ENCODE results near the gene ABCA7. TPM values are rescaled to one million over a fixed set of nuclear protein-coding genes. Genes with fewer than 3 reads are reported as not detected.

Gene ABCA7
- total and polyA plus RNA-seq, 4 experiments from 2014 or later, result 10.7 to 319 (median 162) TPM

GRCh38 chr19:999379-999719 lies 40.6 kb upstream of the ABCA7 start:
- H3K9me3 ChIP-seq (ENCODE audit: control insufficient read depth in 1 of 2, low read length in 2 of 2), result no peaks in the 10 kb centered on the region
- no peaks in the 10 kb centered on the region for H3K36me3 ChIP-seq (ENCODE audit: insufficient read depth, low read length)
- Mint-ChIP-seq H3K27me3 (peaks cover 19 to 22% of the 10 kb centered on the region in 2 donors), H3K27ac (peak overlapping the region in 3 of 7 donors; percentile 22 to 90 (median 57)), H3K4me3 (peak overlapping the region in 4 of 8 donors; percentile 57 to 81 (median 62)), H3K36me3 (peaks cover 0 to 6% of the 10 kb centered on the region in 2 donors), H3K4me1 (peaks cover 4 to 26% (median 14%) of the 10 kb centered on the region in 4 donors), H3K9me3 (peaks cover 0 to 2% (median 0%) of the 10 kb centered on the region in 8 donors)
- no peak overlapping the region for H3K27ac ChIP-seq (ENCODE audit: low read depth, low read length)
- ChIA-PET POLR2A (ENCODE audit: partially characterized antibody) (interaction anchor here (0.7 kb wide), 1 partner anchor 21 kb away, joined by 4 read pairs; no protein-coding TSS in a partner anchor), CTCF (ENCODE audit: partially characterized antibody) (interaction anchor here (0.7 kb wide), 1 partner anchor 14 kb away, joined by 3 read pairs; no protein-coding TSS in a partner anchor)
- H3K4me1 ChIP-seq (ENCODE audit: insufficient read depth, low read length), result peaks cover 26% of the 10 kb centered on the region
- DNase-seq, result no peak
- H3K27me3 ChIP-seq (ENCODE audit: insufficient read depth, low read length), result peaks cover 26% of the 10 kb centered on the region
- no peak overlapping the region for H3K4me3 ChIP-seq (ENCODE audit: low read length in 2 of 2)
- intact Hi-C loops (cut with micrococcal nuclease), result no loop called here

GRCh38 chr19:1000095-1000494 lies 39.8 kb upstream of the ABCA7 start, which contains the start of gene GRIN3B:
GRIN3B (plus strand) TSS chr19:1000419; CDS start chr19:1000438, 19 bp downstream.
- Histone ChIP-seq H3K4me3 (ENCODE audit: low read length in 2 of 2) (no peak within 1 kb of the TSS), H3K36me3 (ENCODE audit: insufficient read depth, low read length) (no peaks in the 10 kb centered on the region), H3K27me3 (ENCODE audit: insufficient read depth, low read length) (peaks cover 26% of the 10 kb centered on the region), H3K27ac (ENCODE audit: low read depth, low read length) (no peak within 1 kb of the TSS), H3K4me1 (ENCODE audit: insufficient read depth, low read length) (peaks cover 26% of the 10 kb centered on the region), H3K9me3 (ENCODE audit: control insufficient read depth in 1 of 2, low read length in 2 of 2) (no peaks in the 10 kb centered on the region)
- Mint-ChIP-seq H3K27ac (peak within 1 kb of the TSS in 4 of 7 donors; percentile 22 to 90 (median 46)), H3K4me3 (peak within 1 kb of the TSS in 6 of 8 donors; percentile 36 to 81 (median 61)), H3K27me3 (peaks cover 19 to 22% of the 10 kb centered on the region in 2 donors), H3K4me1 (peaks cover 4 to 26% (median 14%) of the 10 kb centered on the region in 4 donors), H3K9me3 (peaks cover 0 to 2% (median 0%) of the 10 kb centered on the region in 8 donors), H3K36me3 (peaks cover 0 to 6% of the 10 kb centered on the region in 2 donors)
- CTCF ChIA-PET (ENCODE audit: partially characterized antibody), result no interaction called here
- intact Hi-C loops (cut with micrococcal nuclease), result loop anchor here (2.0 kb wide), 3 partner anchors 21 to 137 kb away; partner anchors contain the start of genes RNU6-2 and TMEM259
- DNase-seq, result peak; percentile 46 to 60 (median 47)
- POLR2A ChIA-PET (ENCODE audit: partially characterized antibody), result interaction anchor here (1.5 kb wide), 1 partner anchor 40 kb away, joined by 3 read pairs; the partner anchor contains the start of gene ABCA7

DNA sequence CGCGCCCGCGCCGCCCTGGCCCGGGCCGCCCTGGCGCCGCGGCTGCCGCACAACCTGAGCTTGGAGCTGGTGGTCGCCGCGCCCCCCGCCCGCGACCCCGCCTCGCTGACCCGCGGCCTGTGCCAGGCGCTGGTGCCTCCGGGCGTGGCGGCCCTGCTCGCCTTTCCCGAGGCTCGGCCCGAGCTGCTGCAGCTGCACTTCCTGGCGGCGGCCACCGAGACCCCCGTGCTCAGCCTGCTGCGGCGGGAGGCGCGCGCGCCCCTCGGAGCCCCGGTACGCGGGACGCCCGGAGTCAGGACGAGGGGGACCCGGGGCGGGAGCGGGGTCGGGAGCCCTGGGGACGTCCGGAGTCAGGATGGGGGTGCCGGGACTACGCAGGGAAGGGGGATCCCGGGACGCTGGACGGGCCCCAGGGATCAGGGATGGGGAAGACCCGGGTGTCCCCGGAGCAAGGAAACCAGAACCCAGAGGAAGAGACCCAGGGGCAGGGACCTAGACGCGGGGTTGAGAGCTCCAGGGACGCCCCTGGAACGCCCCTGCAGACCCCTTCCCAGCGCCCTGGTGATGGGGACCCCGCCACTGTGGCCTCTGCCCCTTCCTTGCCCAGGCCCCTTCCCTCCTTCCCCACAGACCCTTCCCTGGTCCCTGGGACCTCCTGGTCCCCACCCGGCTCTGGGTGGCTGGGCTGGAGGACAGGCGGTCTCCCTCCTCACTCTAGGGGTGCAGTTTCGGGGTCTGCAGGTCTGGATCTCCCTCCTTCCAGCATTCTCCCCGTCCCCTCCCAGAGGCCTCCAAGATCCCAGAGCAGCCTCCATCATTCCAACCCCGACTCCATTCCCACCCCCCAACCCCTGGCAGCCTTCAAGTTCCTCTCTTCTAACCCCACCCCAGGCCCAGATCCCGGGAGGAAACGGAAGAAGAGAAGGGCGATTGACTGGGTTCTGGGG lies 39.0 kb upstream of the ABCA7 start:
- no peak overlapping the region for H3K27ac ChIP-seq (ENCODE audit: low read depth, low read length)
- Mint-ChIP-seq H3K36me3 (peaks cover 0 to 6% of the 10 kb centered on the region in 2 donors), H3K4me1 (peaks cover 4 to 26% (median 15%) of the 10 kb centered on the region in 4 donors), H3K9me3 (peaks cover 0 to 2% (median 0%) of the 10 kb centered on the region in 8 donors), H3K4me3 (peak overlapping the region in 4 of 8 donors; percentile 23 to 68 (median 48)), H3K27me3 (peaks cover 19 to 22% of the 10 kb centered on the region in 2 donors), H3K27ac (no peak overlapping the region)
- POLR2A ChIA-PET (ENCODE audit: partially characterized antibody), result interaction anchor here (0.9 to 1.6 kb wide), 4 partner anchors 39 to 81 kb away, joined by 3 to 5 read pairs (median 4); partner anchors contain the start of gene ABCA7
- no peak for DNase-seq
- H3K36me3 ChIP-seq (ENCODE audit: insufficient read depth, low read length), result no peaks in the 10 kb centered on the region
- no peaks in the 10 kb centered on the region for H3K9me3 ChIP-seq (ENCODE audit: control insufficient read depth in 1 of 2, low read length in 2 of 2)
- intact Hi-C loops (cut with micrococcal nuclease), result loop anchor here (1.0 to 2.0 kb wide), 6 partner anchors 17 to 138 kb away; partner anchors contain the start of genes RNU6-2, TMEM259 and WDR18
- H3K27me3 ChIP-seq (ENCODE audit: insufficient read depth, low read length), result peaks cover 26% of the 10 kb centered on the region
- CTCF ChIA-PET (ENCODE audit: partially characterized antibody), result interaction anchor here (0.7 to 1.1 kb wide), 4 partner anchors 30 to 230 kb away, joined by 3 to 5 read pairs (median 4); partner anchors contain the start of gene ARHGAP45
- H3K4me3 ChIP-seq (ENCODE audit: low read length in 2 of 2), result no peak overlapping the region
- peaks cover 23% of the 10 kb centered on the region for H3K4me1 ChIP-seq (ENCODE audit: insufficient read depth, low read length)

DNA sequence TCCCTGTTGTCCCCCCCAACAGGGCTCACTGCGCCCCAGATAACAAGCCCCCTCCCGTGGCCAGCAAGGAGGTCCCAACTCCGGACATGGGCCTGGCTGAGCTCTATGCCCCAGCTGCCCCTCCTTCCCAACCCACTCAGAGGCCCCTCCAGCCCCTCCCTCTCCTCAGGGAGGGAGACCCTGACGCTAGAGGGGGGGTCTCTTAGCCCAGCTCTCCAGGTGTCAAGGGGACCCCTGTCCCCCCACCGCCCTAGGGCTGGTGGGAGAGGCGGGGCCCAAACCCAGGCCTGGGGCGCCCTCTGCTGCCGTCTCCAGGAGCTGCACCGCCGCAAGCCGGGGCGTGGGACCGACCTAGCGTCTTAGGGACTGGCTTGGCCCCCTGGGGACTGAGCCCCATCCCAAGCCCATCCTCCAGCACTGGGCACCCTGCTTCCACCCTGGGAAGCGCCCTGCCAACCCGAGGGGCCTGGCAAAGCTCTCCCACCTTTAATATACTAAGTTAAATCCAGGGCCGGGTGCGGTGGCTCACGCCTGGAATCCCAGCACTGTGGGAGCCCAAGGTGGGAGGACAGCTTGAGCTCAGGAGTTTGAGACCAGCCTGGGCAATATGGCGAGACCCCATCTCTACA lies 38.3 kb upstream of the ABCA7 start:
- POLR2A ChIA-PET (ENCODE audit: partially characterized antibody), result interaction anchor here (0.9 to 1.6 kb wide), 4 partner anchors 39 to 82 kb away, joined by 3 to 5 read pairs (median 4); partner anchors contain the start of gene ABCA7
- intact Hi-C loops (cut with micrococcal nuclease), result loop anchor here (1.0 to 2.0 kb wide), 6 partner anchors 17 to 139 kb away; partner anchors contain the start of genes RNU6-2, TMEM259 and WDR18
- Mint-ChIP-seq H3K4me3 (no peak overlapping the region), H3K36me3 (peaks cover 0 to under 1% of the 10 kb centered on the region in 2 donors), H3K27ac (peak overlapping the region in 1 of 7 donors; percentile 21), H3K27me3 (peaks cover 17 to 19% of the 10 kb centered on the region in 2 donors), H3K9me3 (peaks cover 0 to 2% (median 0%) of the 10 kb centered on the region in 8 donors), H3K4me1 (peaks cover 2 to 18% (median 10%) of the 10 kb centered on the region in 4 donors)
- Histone ChIP-seq H3K9me3 (ENCODE audit: control insufficient read depth in 1 of 2, low read length in 2 of 2) (no peaks in the 10 kb centered on the region), H3K4me1 (ENCODE audit: insufficient read depth, low read length) (peaks cover 15% of the 10 kb centered on the region), H3K4me3 (ENCODE audit: low read length in 2 of 2) (no peak overlapping the region), H3K27ac (ENCODE audit: low read depth, low read length) (no peak overlapping the region), H3K27me3 (ENCODE audit: insufficient read depth, low read length) (peaks cover 26% of the 10 kb centered on the region), H3K36me3 (ENCODE audit: insufficient read depth, low read length) (no peaks in the 10 kb centered on the region)
- CTCF ChIA-PET (ENCODE audit: partially characterized antibody), result interaction anchor here (0.7 to 1.1 kb wide), 4 partner anchors 31 to 231 kb away, joined by 3 to 5 read pairs (median 4); partner anchors contain the start of gene ARHGAP45
- peak; percentile 60 to 71 (median 61) for DNase-seq

GRCh38 chr19:1002600-1002999 lies 37.3 kb upstream of the ABCA7 start:
- H3K9me3 Mint-ChIP-seq, result peaks cover 0 to 2% (median 0%) of the 10 kb centered on the region in 8 donors
- CTCF ChIA-PET (ENCODE audit: partially characterized antibody), result no interaction called here
- intact Hi-C loops (cut with micrococcal nuclease), result no loop called here
- Histone ChIP-seq H3K27me3 (ENCODE audit: insufficient read depth, low read length) (peaks cover 25% of the 10 kb centered on the region), H3K36me3 (ENCODE audit: insufficient read depth, low read length) (no peaks in the 10 kb centered on the region), H3K27ac (ENCODE audit: low read depth, low read length) (no peak overlapping the region), H3K4me1 (ENCODE audit: insufficient read depth, low read length) (peaks cover 9% of the 10 kb centered on the region), H3K9me3 (ENCODE audit: control insufficient read depth in 1 of 2, low read length in 2 of 2) (no peaks in the 10 kb centered on the region), H3K4me3 (ENCODE audit: low read length in 2 of 2) (no peak overlapping the region)
- no peaks in the 10 kb centered on the region for H3K36me3 Mint-ChIP-seq
- peaks cover 17% of the 10 kb centered on the region in 2 donors for H3K27me3 Mint-ChIP-seq
- POLR2A ChIA-PET (ENCODE audit: partially characterized antibody), result no interaction called here
- DNase-seq, result no peak
- peaks cover 2 to 15% (median 7%) of the 10 kb centered on the region in 4 donors for H3K4me1 Mint-ChIP-seq
- H3K27ac Mint-ChIP-seq, result peak overlapping the region in 2 of 7 donors; percentile 74 to 75
- no peak overlapping the region for H3K4me3 Mint-ChIP-seq

- ChIA-PET POLR2A (ENCODE audit: partially characterized antibody) (interaction anchor here (1.0 to 1.8 kb wide), 2 partner anchors 17 to 27 kb away, joined by 3 to 5 read pairs; no protein-coding TSS in a partner anchor), CTCF (ENCODE audit: partially characterized antibody) (interaction anchor here (1.0 kb wide), 1 partner anchor 81 kb away, joined by 4 read pairs; no protein-coding TSS in a partner anchor)
- DNase-seq, result no peak
- Mint-ChIP-seq H3K36me3 (peaks cover 0 to under 1% of the 10 kb centered on the region in 2 donors), H3K4me1 (peaks cover 2 to 9% (median 5%) of the 10 kb centered on the region in 4 donors), H3K27me3 (peaks cover 11 to 12% of the 10 kb centered on the region in 2 donors), H3K27ac (no peak overlapping the region), H3K4me3 (no peak overlapping the region), H3K9me3 (peaks cover 0 to 2% (median 0%) of the 10 kb centered on the region in 8 donors)
- Histone ChIP-seq H3K27ac (ENCODE audit: low read depth, low read length) (no peak overlapping the region), H3K27me3 (ENCODE audit: insufficient read depth, low read length) (peaks cover 20% of the 10 kb centered on the region), H3K9me3 (ENCODE audit: control insufficient read depth in 1 of 2, low read length in 2 of 2) (no peaks in the 10 kb centered on the region), H3K4me3 (ENCODE audit: low read length in 2 of 2) (no peak overlapping the region), H3K36me3 (ENCODE audit: insufficient read depth, low read length) (no peaks in the 10 kb centered on the region), H3K4me1 (ENCODE audit: insufficient read depth, low read length) (peaks cover 9% of the 10 kb centered on the region)
- intact Hi-C loops (cut with micrococcal nuclease), result no loop called here
Observed at GRCh38 chr19:1003283-1003682, 36.6 kb upstream of the ABCA7 start.

All from CD4-positive, alpha-beta memory T cell (primary cell).